Myometrial cell (primary cell): Measurements from ENCODE around the gene FLNA. TPM values are rescaled to one million over a fixed set of nuclear protein-coding genes. Genes with fewer than 3 reads are reported as not detected.

Experiments used
- total RNA-seq: library from RNA; depleted of rRNA; stranded (reverse); fragments of >200 nt; gene quantifications from 2 replicates; pipeline ENCODE4 v1.2.3, GENCODE V29; 2015

Gene FLNA, protein sequence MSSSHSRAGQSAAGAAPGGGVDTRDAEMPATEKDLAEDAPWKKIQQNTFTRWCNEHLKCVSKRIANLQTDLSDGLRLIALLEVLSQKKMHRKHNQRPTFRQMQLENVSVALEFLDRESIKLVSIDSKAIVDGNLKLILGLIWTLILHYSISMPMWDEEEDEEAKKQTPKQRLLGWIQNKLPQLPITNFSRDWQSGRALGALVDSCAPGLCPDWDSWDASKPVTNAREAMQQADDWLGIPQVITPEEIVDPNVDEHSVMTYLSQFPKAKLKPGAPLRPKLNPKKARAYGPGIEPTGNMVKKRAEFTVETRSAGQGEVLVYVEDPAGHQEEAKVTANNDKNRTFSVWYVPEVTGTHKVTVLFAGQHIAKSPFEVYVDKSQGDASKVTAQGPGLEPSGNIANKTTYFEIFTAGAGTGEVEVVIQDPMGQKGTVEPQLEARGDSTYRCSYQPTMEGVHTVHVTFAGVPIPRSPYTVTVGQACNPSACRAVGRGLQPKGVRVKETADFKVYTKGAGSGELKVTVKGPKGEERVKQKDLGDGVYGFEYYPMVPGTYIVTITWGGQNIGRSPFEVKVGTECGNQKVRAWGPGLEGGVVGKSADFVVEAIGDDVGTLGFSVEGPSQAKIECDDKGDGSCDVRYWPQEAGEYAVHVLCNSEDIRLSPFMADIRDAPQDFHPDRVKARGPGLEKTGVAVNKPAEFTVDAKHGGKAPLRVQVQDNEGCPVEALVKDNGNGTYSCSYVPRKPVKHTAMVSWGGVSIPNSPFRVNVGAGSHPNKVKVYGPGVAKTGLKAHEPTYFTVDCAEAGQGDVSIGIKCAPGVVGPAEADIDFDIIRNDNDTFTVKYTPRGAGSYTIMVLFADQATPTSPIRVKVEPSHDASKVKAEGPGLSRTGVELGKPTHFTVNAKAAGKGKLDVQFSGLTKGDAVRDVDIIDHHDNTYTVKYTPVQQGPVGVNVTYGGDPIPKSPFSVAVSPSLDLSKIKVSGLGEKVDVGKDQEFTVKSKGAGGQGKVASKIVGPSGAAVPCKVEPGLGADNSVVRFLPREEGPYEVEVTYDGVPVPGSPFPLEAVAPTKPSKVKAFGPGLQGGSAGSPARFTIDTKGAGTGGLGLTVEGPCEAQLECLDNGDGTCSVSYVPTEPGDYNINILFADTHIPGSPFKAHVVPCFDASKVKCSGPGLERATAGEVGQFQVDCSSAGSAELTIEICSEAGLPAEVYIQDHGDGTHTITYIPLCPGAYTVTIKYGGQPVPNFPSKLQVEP (N-terminal part only)
- total RNA-seq = 2,107 and 2,266 TPM in 2 replicates

DNA sequence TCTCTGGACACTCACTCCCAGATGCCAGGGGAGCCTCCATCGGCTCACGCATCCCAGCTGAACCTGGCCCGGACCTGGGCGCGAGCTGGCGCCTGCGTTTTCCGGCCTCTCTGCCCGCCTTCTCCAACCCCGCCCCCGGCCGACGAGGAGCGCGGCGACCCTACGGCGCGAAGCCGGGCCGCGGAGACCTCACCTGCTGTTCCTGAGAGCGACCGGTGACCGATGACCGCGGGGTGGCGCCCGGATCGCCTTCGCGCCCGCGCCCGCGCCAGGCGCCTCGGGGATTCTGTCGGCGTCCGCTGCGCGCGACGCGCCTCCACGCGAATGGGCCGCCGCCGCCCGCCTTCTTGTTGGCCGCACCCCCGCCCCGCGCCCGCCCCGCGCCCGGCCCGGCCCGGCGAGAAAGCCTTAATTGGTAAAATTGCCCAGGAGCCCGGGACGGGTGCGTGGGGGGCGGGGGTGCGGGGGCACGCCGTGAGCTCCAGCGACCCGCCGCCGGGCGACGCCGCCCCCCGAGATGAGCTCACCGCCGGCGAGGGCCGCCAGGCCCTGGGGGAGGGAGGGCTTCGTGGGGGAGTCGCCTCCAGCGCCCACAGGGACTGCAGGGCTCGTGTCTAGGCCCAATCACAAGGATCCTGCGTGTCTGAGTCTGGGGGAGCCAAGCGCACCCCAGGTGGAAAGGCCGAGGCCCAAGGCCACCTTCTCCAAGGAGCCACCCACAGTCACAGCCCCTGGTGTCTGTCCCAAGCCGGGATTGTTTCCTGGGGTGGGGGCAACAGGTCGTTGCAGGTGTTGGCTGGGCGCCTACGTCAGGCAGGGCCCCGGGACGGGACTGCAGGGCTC, at the start of gene FLNA:
TSS of gene FLNA (minus strand) at position 322 of the 843 bp plus-strand sequence. CDS start 3,389 bp downstream, outside the sequence.

DNA sequence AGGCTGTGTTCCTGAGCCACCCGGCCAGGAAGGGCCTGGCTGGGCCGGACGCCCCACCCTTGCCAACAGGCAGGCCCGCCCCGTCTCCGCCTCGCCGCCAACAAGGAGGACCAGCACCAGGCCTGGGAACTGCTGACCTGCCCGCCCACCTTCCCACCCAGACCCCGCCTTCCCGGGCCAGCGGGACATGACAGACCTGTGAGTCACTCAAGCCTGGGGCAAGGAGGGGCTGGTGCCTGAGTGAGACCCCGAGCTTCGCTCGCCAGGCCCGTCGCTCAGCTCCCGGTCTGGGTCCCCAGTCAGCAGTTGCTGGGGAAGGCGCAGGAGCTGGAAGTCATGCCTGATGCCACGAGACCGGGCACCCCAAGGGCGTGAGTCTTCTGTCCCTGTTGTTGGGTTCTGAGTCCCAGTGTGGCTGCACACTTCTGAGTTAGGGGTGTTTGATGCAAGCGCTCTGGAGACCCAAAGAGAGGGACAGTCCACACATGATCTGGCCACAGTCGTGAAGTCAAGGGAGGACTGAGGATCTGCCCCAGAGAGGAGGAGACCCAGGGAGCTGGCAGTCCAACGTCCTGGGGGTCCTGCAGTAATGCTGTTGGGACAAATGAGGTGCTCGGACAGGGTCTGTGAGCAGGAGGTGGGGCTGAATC, 34.9 kb upstream of the FLNA start, which contains the start of gene DNASE1L1:
TSS of gene DNASE1L1 (minus strand) at position 33 of the 650 bp plus-strand sequence. CDS start 3,686 bp downstream, outside the sequence.

DNA sequence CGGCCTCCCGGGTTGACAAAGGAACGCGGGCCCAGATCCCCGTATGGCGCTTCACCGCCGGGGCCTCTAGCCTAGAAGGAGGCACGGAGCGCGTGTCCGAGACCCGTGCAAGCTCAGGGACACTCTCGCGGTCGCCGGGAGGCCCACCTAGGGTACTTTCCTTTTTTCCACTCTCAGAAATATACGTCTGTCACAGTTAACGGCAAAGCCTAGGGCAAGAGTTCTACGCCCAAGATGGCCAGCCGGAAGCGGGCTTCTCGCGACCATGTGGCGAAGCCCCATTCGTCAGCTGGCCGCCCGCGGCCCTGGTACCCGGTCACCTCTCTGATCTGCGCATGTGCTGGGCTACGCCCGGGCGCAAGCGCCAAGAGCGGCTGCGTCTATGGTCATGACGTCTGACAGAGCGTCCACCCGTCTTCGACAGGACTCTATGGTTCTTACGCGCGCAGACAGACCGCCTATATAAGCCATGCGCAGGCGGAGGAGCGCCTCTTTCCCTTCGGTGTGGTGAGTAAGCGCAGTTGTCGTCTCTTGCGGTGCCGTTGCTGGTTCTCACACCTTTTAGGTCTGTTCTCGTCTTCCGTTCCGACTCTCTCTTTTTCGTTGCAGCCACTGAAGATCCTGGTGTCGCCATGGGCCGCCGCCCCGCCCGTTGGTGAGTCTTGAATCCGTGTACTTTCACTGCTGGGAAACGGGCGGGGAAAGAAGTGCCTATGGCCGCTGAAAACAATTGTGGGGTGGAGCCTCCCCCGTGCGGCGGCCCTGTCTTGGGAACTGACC, 23.6 kb upstream of the FLNA start, which contains the start of gene RPL10:
TSS of gene RPL10 (plus strand) at position 490 of the 780 bp plus-strand sequence. CDS start at position 633, 143 bp downstream.

DNA sequence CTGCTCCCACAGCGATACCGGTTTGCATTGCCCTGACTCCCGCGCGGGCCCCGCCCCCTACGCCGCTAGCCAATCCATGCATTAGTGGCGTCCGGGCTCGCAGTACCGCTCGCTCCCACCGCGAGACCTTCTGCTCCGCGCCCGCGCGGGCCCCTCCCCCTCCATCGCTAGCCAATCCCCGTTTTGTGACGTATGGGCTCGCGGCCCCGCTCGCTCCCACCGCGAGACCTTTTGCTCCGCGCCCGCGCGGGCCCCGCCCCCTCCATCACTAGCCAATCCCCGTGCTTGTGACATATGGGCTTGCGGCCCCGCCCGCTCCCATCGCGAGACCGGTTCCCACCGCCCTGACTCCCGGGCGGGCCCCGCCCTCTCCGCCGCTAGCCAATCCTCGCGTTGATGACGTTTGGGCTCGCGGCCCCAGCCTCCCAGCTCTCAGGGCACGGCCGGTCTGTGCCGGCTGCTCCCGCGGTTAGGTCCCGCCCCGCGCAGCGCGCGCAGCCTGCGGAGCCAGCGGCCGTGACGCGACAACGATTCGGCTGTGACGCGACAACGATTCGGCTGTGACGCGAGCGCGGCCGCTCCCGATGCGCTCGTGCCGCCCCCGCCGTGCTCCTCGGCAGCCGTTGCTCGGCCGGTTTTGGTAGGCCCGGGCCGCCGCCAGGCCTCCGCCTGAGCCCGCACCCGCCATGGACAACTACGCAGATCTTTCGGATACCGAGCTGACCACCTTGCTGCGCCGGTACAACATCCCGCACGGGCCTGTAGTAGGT, 4.5 kb upstream of the FLNA start, which contains the start of gene EMD:
TSS of gene EMD (plus strand) at position 497 of the 770 bp plus-strand sequence. CDS start at position 687, 190 bp downstream.

Other genes with a start within 250 kb of the FLNA start
- gene OPN1LW, start 230.4 kb downstream of the FLNA start, total RNA-seq = not detected in 2 replicates
- gene OPN1MW, start 192.0 kb downstream of the FLNA start, total RNA-seq = not detected in 2 replicates
- gene OPN1MW2, start 154.9 kb downstream of the FLNA start, total RNA-seq = not detected in 2 replicates
- not detected in 2 replicates for gene OPN1MW3, start 117.1 kb downstream of the FLNA start, total RNA-seq
- gene TEX28, start 79.5 kb downstream of the FLNA start, total RNA-seq = not detected in 2 replicates
- gene TKTL1, start 78.8 kb downstream of the FLNA start, total RNA-seq = not detected in 2 replicates
- 73.4 and 86.5 TPM in 2 replicates for gene EMD, start 4.7 kb upstream of the FLNA start, total RNA-seq
- gene RPL10, start 23.7 kb upstream of the FLNA start, total RNA-seq = 6,121 and 9,090 TPM in 2 replicates
- gene DNASE1L1, start 34.6 kb upstream of the FLNA start, total RNA-seq = 91.1 and 95.0 TPM in 2 replicates
- gene TAFAZZIN, start 36.9 kb upstream of the FLNA start, total RNA-seq = 20.8 and 21.4 TPM in 2 replicates
- gene ATP6AP1, start 54.0 kb upstream of the FLNA start, total RNA-seq = 56.2 and 66.3 TPM in 2 replicates
- gene GDI1, start 62.5 kb upstream of the FLNA start, total RNA-seq = 115 and 157 TPM in 2 replicates
- gene FAM50A, start 69.5 kb upstream of the FLNA start, total RNA-seq = 56.9 and 62.8 TPM in 2 replicates
- gene PLXNA3, start 83.6 kb upstream of the FLNA start, total RNA-seq = 7.5 and 8.2 TPM in 2 replicates
- gene LAGE3, start 104.6 kb upstream of the FLNA start, total RNA-seq = 14.1 and 29.2 TPM in 2 replicates
- gene UBL4A, start 112.0 kb upstream of the FLNA start, total RNA-seq = 28.2 and 44.1 TPM in 2 replicates
- 39.9 and 41.5 TPM in 2 replicates for gene SLC10A3, start 116.0 kb upstream of the FLNA start, total RNA-seq
- gene FAM3A, start 141.6 kb upstream of the FLNA start, total RNA-seq = 34.6 and 44.3 TPM in 2 replicates
- 117 and 142 TPM in 2 replicates for gene G6PD, start 172.2 kb upstream of the FLNA start, total RNA-seq
- gene IKBKG, start 173.0 kb upstream of the FLNA start, total RNA-seq = 17.0 and 28.9 TPM in 2 replicates
- not detected in 2 replicates for gene CTAG1A, start 210.5 kb upstream of the FLNA start, total RNA-seq
- not detected in 2 replicates for gene CTAG1B, start 244.6 kb upstream of the FLNA start, total RNA-seq